ENCODE measurements around the gene REX1BD.

- no peak for TF ChIP-seq MYC (IDR thresholded peaks at IDR 0.05; ENCODE audit: low read depth, low read length)
- no peak for TF ChIP-seq POLR2A (IDR thresholded peaks at IDR 0.05; ENCODE audit: extremely low read depth, insufficient read length)
Observed at GRCh38 chr19:18608805-18609716, 20.5 kb downstream of the REX1BD start.
